Stimulated activated CD4-positive, alpha-beta T cell treated with anti-CD3 and anti-CD28 coated beads, Interleukin-4, amount 100 ng/mL, for 48 hours (primary cell): Measurements from ENCODE around the gene A4GALT.
"Not testable (repeated sequence)": the region's sequence is repeated elsewhere in the genome, so short reads cannot be mapped to it uniquely, and the experiment has no call there.

Experiments used
- DNase-seq, 2 donors: peaks; one replicate each; pipeline ENCODE4 v3.0.0-alpha.2; 2020; ENCODE audit warnings: low read depth in 2 of 2

Gene A4GALT

DNA sequence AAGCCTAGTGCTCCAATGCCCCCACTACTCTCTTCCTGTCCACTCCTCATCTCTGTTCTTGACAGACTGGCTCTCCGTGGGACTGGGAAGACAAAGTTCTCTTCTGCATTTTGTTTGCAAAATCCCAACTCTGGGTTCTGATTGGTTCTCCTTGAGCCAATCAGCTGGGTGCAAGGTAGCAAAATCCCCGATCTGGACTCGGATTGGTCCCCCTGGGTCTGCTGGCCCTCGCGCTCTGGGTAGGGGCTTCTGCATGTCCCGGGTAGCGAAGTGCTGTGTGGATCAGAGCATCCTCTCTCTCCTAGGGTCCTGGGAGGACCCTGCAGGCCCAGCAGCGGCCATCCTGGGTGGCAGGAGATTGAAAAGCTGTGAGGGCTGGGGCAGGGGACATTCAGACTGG, 22.3 kb upstream of the A4GALT start:
- DNase-seq, result no peak

DNA sequence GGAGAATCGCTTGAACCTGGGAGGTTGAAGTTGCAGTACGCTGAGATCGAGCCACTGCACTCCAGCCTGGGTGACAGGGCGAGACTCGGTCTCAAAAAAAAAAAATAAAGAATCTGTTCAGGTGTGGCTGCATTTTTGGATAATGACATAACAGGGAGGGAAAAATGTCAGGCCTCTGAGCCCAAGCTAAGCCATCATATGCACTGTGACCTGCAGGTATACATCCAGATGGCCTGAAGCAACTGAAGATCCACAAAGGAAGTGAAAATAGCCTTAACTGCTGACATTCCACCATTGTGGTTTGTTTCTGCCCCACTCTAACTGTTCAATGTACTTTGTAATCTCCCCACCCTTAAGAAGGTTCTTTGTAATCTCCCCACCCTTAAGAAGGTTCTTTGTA, 19.6 kb upstream of the A4GALT start:
- DNase-seq, result not testable (repeated sequence)

DNA sequence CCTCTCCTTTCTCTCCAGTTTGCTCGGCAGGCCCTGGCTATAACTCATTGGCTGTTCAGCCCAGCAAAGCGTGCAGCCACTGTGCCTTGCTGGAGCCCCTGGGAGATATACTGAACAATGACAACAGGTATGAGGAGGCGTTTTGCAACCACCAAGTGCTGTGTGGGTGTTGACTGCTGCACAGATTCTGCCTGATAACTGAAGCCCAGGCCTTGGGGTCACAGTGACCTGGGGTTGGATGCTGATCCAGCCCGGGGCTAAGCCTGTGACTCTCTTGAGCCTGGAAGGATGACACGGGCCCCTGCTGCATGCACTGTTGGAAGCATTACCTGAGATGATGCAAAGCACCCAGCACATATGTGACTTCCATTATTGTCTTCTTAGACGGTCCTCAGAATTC, 13.7 kb upstream of the A4GALT start:
- no peak for DNase-seq

DNA sequence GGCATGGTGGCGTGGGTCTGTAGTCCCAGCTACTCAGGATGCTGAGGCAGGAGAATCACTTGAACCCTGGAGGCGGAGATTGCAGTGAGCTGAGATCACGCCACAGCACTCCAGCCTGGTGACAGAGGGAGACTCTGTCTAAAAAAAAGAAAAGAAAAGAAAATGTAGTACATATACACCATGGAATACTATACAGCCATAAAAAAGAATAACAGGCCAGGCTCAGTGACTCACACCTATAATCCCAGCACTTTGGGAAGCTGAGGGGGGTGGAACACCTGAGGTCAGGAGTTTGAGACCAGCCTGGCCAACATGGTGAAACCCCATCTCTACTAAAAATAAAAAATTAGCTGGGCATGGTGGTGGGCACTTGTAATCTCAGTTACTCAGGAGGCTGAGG, 12.7 kb upstream of the A4GALT start:
- not testable (repeated sequence) for DNase-seq

GRCh38 chr22:42732081-42732480, 11.4 kb upstream of the A4GALT start:
- no peak for DNase-seq

DNA sequence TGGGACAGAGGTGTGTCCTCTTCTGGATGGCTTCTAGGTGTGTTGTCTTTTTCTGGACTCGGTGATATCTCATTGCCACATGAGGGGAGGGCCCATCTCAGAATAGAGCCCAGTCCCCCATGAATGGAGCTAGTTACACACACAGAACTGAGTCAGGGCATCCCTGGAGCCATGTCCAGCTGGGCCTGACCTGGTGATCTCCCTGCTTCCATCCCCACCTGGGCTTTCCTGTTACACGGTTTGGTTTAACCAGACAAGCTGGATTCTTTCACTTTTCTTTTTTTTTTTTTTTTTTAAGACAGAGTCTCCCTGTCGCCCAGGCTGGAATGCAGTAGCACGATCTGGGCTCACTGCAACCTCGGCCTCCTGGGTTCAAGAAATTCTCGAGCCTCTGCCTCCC, 6.1 kb upstream of the A4GALT start:
- no peak for DNase-seq

GRCh38 chr22:42725606-42726355, 5.1 kb upstream of the A4GALT start:
- DNase-seq, result no peak

- no peak for DNase-seq
Measured at GRCh38 chr22:42724062-42724461, 3.4 kb upstream of the A4GALT start.

GRCh38 chr22:42721045-42721434, 370 bp upstream of the A4GALT start:
- no peak for DNase-seq

- no peak for DNase-seq
Measured at GRCh38 chr22:42719656-42720262, 911 bp downstream of the A4GALT start.

- DNase-seq, result no peak
Measured at GRCh38 chr22:42719133-42719532, 1.5 kb downstream of the A4GALT start.

GRCh38 chr22:42717197-42717928, 3.3 kb downstream of the A4GALT start:
- no peak for DNase-seq

- no peak for DNase-seq
Measured at GRCh38 chr22:42716649-42717127, 4.0 kb downstream of the A4GALT start.

- no peak for DNase-seq
Measured at GRCh38 chr22:42716221-42716620, 4.4 kb downstream of the A4GALT start.

DNA sequence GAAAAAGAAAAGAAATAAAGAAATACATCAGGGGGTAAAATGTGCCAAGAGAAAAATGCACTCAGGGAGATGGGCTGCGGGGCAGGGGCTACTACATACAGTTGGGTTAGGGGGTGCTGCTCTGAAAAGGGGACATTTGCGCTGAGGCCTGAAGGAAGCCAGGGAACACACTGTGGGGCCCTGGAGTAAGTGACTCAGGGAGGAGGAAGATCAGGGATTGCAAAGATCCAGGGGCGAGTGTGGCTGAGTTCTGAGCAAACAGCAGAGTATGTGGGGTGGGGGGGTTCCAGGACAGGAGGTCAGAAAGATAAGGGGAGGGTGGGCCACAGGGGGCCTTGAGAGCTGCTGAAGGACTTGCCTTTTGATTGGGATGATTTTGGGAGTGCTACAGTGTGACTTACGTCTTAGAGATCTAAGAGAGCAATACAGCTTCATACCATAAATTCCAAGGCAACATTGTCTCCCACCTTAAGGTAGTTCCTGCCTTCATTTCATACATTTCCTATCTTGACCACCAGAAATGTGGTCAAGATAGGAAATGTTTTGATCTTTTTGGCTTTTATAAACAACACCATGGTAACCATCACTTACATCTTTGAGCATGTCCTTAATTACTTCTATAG, 5.8 kb downstream of the A4GALT start:
- DNase-seq, result no peak

- DNase-seq, result no peak
Measured at GRCh38 chr22:42714308-42714707, 6.4 kb downstream of the A4GALT start.

DNA sequence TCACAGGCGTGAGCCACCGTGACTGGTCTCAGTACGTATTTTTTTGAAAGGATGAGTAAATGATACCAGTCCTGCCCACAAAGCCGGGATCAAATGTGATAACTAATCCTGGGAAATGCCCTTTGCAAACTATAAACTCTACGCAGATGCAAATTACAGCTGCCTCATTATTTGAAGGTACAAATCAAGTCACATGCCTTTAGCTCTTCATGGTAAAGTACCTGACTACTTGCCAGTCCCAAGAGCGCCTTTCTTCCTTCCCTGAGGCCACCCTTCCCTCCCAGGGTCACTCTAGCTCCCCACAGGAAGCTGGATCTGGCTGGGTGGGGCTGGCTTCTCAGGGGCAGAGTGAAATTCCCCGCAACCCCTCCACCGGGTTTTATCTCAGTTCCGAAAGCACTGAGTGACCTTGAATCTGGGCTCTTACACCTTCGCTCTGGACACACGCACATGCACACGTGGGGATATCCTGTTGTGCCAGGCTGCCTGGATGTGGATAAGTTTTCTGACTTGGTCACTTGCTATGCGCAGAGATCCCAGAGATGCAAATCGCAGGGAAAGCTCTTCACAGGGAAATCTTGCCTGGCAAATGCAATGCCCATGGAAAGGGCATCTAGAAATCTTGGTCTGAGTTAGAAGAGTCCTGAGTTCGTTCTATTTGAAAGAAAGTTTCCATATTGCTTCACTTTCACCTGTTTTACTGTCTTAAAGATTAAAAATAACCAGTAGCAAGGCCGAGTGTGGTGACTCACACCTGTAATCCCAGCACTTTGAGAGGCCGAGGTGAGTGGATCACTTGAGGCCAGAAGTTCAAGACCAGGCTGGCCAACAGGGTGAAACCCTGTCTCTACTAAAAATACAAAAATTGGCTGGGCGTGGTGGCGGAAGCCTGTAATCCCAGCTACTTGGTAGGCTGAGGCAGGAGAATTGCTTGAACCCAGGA, 8.5 kb downstream of the A4GALT start:
- DNase-seq, result no peak

- no peak for DNase-seq
Measured at GRCh38 chr22:42711281-42711731, 9.4 kb downstream of the A4GALT start.

DNA sequence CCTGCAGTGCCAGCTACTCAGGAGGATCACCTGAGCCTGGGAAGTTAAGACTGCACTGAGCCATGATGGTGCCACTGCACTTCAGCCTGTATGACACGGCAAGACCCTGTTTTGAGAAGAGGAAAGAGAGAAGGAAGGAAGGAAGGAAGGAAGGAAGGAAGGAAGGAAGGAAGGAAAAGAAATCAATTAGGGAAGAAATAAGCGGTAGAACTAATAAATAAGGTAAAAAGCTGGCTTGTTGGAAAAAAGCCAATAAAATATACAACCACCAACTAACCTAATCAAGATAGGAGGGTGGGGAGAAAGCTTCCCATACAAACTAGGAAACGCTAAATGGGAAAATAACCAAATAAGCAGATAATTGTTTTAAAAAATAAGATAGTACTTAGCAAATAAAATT, 12.3 kb downstream of the A4GALT start:
- no peak for DNase-seq

GRCh38 chr22:42707496-42707895, 13.2 kb downstream of the A4GALT start:
- DNase-seq, result no peak

DNA sequence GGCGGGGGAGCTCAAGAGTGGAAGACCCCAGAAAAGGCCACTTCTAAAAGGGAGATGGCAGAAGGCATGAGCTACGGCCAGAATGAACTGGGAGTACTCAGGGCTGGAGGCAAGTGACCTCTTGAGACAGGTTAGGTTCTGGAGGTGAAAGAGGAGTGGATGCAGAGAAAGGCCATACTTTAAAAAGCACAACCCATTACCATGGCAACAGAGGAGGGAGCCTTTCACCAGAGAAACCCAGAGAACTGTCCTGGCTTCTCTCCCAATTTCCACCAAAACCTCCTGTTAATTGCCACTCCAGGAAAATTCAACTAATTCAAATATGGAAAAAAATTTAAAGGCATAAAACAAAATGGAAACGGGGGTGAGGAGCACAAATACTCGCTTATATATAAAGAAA, 15.8 kb downstream of the A4GALT start:
- no peak for DNase-seq
